Hepatocyte (in vitro differentiated cells): Measurements from ENCODE around the gene FMNL2. TPM values are rescaled to one million over a fixed set of nuclear protein-coding genes. Genes with fewer than 3 reads are reported as not detected.

Experiments used
- DNase-seq: peaks from one replicate; pipeline ENCODE4 v3.0.0-alpha.2; 2016; ENCODE audit warnings: low spot score
- H2AFZ ChIP-seq: fragments of 200-600 bp; sonication (generic); 2 replicates; pipeline ENCODE4 v1.6.0; 2016; ENCODE audit warnings: antibody characterized with exemption, mild to moderate bottlenecking
- H3K27ac ChIP-seq: fragments of 200-600 bp; sonication (generic); 2 replicates; pipeline ENCODE4 v1.5.1; 2016; ENCODE audit warnings: mild to moderate bottlenecking
- H3K27me3 ChIP-seq: fragments of 200-600 bp; sonication (generic); 2 replicates; pipeline ENCODE4 v1.6.1; 2016
- H3K36me3 ChIP-seq: fragments of 200-600 bp; sonication (generic); replicated peaks from 2 replicates; pipeline ENCODE4 v1.5.1; 2016; ENCODE audit warnings: low read depth; ENCODE audit not compliant: insufficient read depth
- H3K4me1 ChIP-seq: fragments of 200-600 bp; sonication (generic); 2 replicates; pipeline ENCODE4 v1.5.1; 2016; ENCODE audit warnings: mild to moderate bottlenecking, moderate library complexity; ENCODE audit not compliant: insufficient read depth
- H3K4me2 ChIP-seq: fragments of 200-600 bp; sonication (generic); 2 replicates; pipeline ENCODE4 v1.6.0; 2016
- H3K4me3 ChIP-seq: fragments of 200-600 bp; sonication (generic); 2 replicates; pipeline ENCODE4 v1.5.1; 2016; ENCODE audit warnings: mild to moderate bottlenecking
- H3K79me2 ChIP-seq: fragments of 200-600 bp; sonication (generic); 2 replicates; pipeline ENCODE4 v1.6.0; 2017; ENCODE audit warnings: mild to moderate bottlenecking
- H3K9me2 ChIP-seq: fragments of 200-600 bp; sonication (generic); replicated peaks from 2 replicates; pipeline ENCODE4 v1.6.0; 2017; ENCODE audit warnings: mild to moderate bottlenecking; ENCODE audit not compliant: insufficient read depth
- H3K9me3 ChIP-seq: fragments of 200-600 bp; sonication (generic); 2 replicates; pipeline ENCODE4 v1.5.1; 2016; ENCODE audit warnings: low read depth, mild to moderate bottlenecking
- H4K20me1 ChIP-seq: fragments of 200-600 bp; sonication (generic); 2 replicates; pipeline ENCODE4 v1.6.0; 2016; ENCODE audit warnings: mild to moderate bottlenecking; ENCODE audit not compliant: insufficient read depth, poor library complexity, severe bottlenecking
- CTCF ChIP-seq: fragments of 200-600 bp; sonication (generic); IDR thresholded peaks from 2 replicates; pipeline ENCODE4 v1.5.1; 2016; ENCODE audit warnings: antibody characterized with exemption, mild to moderate bottlenecking; ENCODE audit not compliant: poor library complexity
- EZH2 ChIP-seq: fragments of 200-600 bp; sonication (generic); IDR thresholded peaks from 2 replicates; pipeline ENCODE4 v1.6.1; 2016; ENCODE audit warnings: antibody characterized with exemption, mild to moderate bottlenecking, borderline replicate concordance
- EZH2phosphoT487 ChIP-seq: fragments of 200-600 bp; sonication (generic); IDR thresholded peaks from one replicate; pipeline ENCODE4 v1.6.1; 2018; ENCODE audit warnings: antibody characterized with exemption, mild to moderate bottlenecking, low read depth, moderate library complexity; ENCODE audit not compliant: unreplicated experiment, severe bottlenecking
- WGBS: methylation state at CpG from one replicate; pipeline ENCODE4 v1.1.6; 2016; ENCODE audit warnings: low lambda C conversion rate; ENCODE audit errors: missing lambda C conversion rate; 5-methylcytosine and 5-hydroxymethylcytosine counted together
- polyA plus RNA-seq: library from polyadenylated mRNA; unstranded; fragments of >200 nt; fragmentation: Nextera tagmentation; extraction: Ambion mirVana; gene quantifications from 2 replicates; pipeline ENCODE4 v1.2.1, GENCODE V29; 2016
- total RNA-seq: library from RNA; depleted of rRNA; stranded (reverse); fragments of >200 nt; gene quantifications from 2 replicates; pipeline ENCODE4 v1.2.3, GENCODE V29; 2014

Gene FMNL2
- total and polyA plus RNA-seq, 2 experiments from 2014 or later: 11.7 to 53.6 TPM

GRCh38 chr2:152359573-152360363 lies 24.8 kb downstream of the FMNL2 start:
- no peak overlapping the region for H3K4me3 ChIP-seq
- H3K79me2 ChIP-seq: peaks cover 81% of the 10 kb centered on the region
- no peaks in the 10 kb centered on the region for H4K20me1 ChIP-seq
- H3K27ac ChIP-seq: no peak overlapping the region
- H3K9me3 ChIP-seq: no peaks in the 10 kb centered on the region
- no peaks in the 10 kb centered on the region for H3K9me2 ChIP-seq
- no peaks in the 10 kb centered on the region for H3K27me3 ChIP-seq
- peaks cover 6% of the 10 kb centered on the region for H3K4me1 ChIP-seq
- H2AFZ ChIP-seq: no peak overlapping the region
- no peak for DNase-seq
- H3K4me2 ChIP-seq: no peak overlapping the region
- no peaks in the 10 kb centered on the region for H3K36me3 ChIP-seq
- TF ChIP-seq CTCF (no peak), EZH2 (no peak), EZH2phosphoT487 (no peak)
- 85% methylated on average over 6 of the region's 6 CpGs for WGBS

- Histone ChIP-seq H3K27me3 (no peaks in the 10 kb centered on the region), H4K20me1 (no peaks in the 10 kb centered on the region), H3K27ac (no peak overlapping the region), H3K4me2 (no peak overlapping the region), H3K9me3 (no peaks in the 10 kb centered on the region), H3K36me3 (no peaks in the 10 kb centered on the region), H3K4me3 (no peak overlapping the region), H3K79me2 (peaks cover 79% of the 10 kb centered on the region), H3K4me1 (peaks cover 23% of the 10 kb centered on the region), H3K9me2 (no peaks in the 10 kb centered on the region), H2AFZ (no peak overlapping the region)
- TF ChIP-seq EZH2phosphoT487 (no peak), CTCF (no peak), EZH2 (no peak)
- WGBS: 75% methylated on average over 1 of the region's 1 CpG
- DNase-seq: no peak
Measured at GRCh38 chr2:152363936-152364335, 29.0 kb downstream of the FMNL2 start.

- Histone ChIP-seq H3K4me2 (peak overlapping the region; percentile 14), H3K36me3 (no peaks in the 10 kb centered on the region), H3K79me2 (peaks cover 79% of the 10 kb centered on the region), H3K9me3 (no peaks in the 10 kb centered on the region), H3K4me1 (peaks cover 29% of the 10 kb centered on the region), H3K27me3 (no peaks in the 10 kb centered on the region), H2AFZ (no peak overlapping the region), H3K9me2 (no peaks in the 10 kb centered on the region), H3K4me3 (no peak overlapping the region), H4K20me1 (peaks cover 12% of the 10 kb centered on the region), H3K27ac (peak overlapping the region; percentile 79)
- WGBS: 62% methylated on average over 9 of the region's 9 CpGs
- DNase-seq: peak; percentile 16
- TF ChIP-seq CTCF (no peak), EZH2phosphoT487 (no peak), EZH2 (no peak)
Measured at GRCh38 chr2:152367547-152368390, 32.8 kb downstream of the FMNL2 start.
